HepG2 (cell line): ENCODE results near the gene SNCG.

Experiments used
- CEBPB ChIP-seq: IDR thresholded peaks from 2 replicates; pipeline ENCODE4 v1.6.1; 2011; ENCODE audit warnings: low read depth, low read length, improper control_type of control experiment, borderline replicate concordance
- ZNF207 ChIP-seq: fragments of 450-650 bp; IDR thresholded peaks from 2 replicates; pipeline ENCODE4 v1.6.1; 2016; ENCODE audit warnings: antibody characterized with exemption, borderline replicate concordance

- no peak for TF ChIP-seq CEBPB
- TF ChIP-seq ZNF207 = no peak
Measured at GRCh38 chr10:86946213-86947155, 11.9 kb upstream of the SNCG start.
